Karpas-422 (cell line): ENCODE results near the gene GPATCH2. TPM values are rescaled to one million over a fixed set of nuclear protein-coding genes. Genes with fewer than 3 reads are reported as not detected.

Experiments used
- DNase-seq: peaks from one replicate; pipeline ENCODE4 v3.0.0-alpha.2; 2015
- H2AFZ ChIP-seq: fragments of 200-600 bp; sonication (generic); 2 replicates; pipeline ENCODE4 v1.6.1; 2014; ENCODE audit warnings: antibody characterized with exemption, low read length, mixed read lengths
- H3K27ac ChIP-seq: fragments of 200-600 bp; sonication (generic); 2 replicates; pipeline ENCODE4 v1.5.1; 2014; ENCODE audit warnings: mild to moderate bottlenecking, low read length, moderate library complexity
- H3K27me3 ChIP-seq: fragments of 200-600 bp; sonication (generic); 2 replicates; pipeline ENCODE4 v1.6.1; 2014; ENCODE audit warnings: low read length, mixed read lengths
- H3K36me3 ChIP-seq: fragments of 200-600 bp; sonication (generic); 2 replicates; pipeline ENCODE4 v1.6.1; 2014; ENCODE audit warnings: low read length, mixed read lengths; ENCODE audit not compliant: insufficient read depth
- H3K4me1 ChIP-seq: fragments of 200-600 bp; sonication (generic); 2 replicates; pipeline ENCODE4 v1.6.1; 2014; ENCODE audit warnings: mild to moderate bottlenecking, low read length, mixed read lengths
- H3K4me2 ChIP-seq: fragments of 200-600 bp; sonication (generic); 2 replicates; pipeline ENCODE4 v1.6.1; 2014; ENCODE audit warnings: low read length, low read depth, mild to moderate bottlenecking; ENCODE audit not compliant: poor library complexity, severe bottlenecking
- H3K4me3 ChIP-seq: fragments of 200-600 bp; sonication (generic); 2 replicates; pipeline ENCODE4 v1.5.1; 2014; ENCODE audit warnings: mild to moderate bottlenecking, antibody characterized with exemption, low read length, mixed read lengths
- H3K79me2 ChIP-seq: fragments of 200-600 bp; sonication (generic); 2 replicates; pipeline ENCODE4 v1.6.1; 2014; ENCODE audit warnings: mild to moderate bottlenecking, low read length, mixed read lengths
- H3K9ac ChIP-seq: fragments of 200-600 bp; sonication (generic); 2 replicates; pipeline ENCODE4 v1.6.0; 2014; ENCODE audit warnings: low read length
- H3K9me2 ChIP-seq: fragments of 200-600 bp; sonication (generic), shearing (Covaris generic); replicated peaks from 2 replicates; pipeline ENCODE4 v1.6.0; 2014; ENCODE audit warnings: mild to moderate bottlenecking, low read length, moderate library complexity; ENCODE audit not compliant: insufficient read depth
- H3K9me3 ChIP-seq: fragments of 300-700, 200-600 bp; sonication (generic); 2 replicates; pipeline ENCODE4 v1.6.1; 2014; ENCODE audit warnings: low read length, mixed read lengths
- H4K20me1 ChIP-seq: fragments of 200-600 bp; sonication (generic); 2 replicates; pipeline ENCODE4 v1.6.1; 2014; ENCODE audit warnings: mild to moderate bottlenecking, antibody characterized with exemption, low read length, low read depth; ENCODE audit not compliant: insufficient read depth
- total RNA-seq: library from RNA; depleted of rRNA; stranded (reverse); fragments of >200 nt; shearing (Covaris generic); gene quantifications from 2 replicates; pipeline ENCODE4 v1.2.3, GENCODE V29; 2014; ENCODE audit warnings: low replicate concordance

Gene GPATCH2
- total RNA-seq, 1 experiment from 2014 or later, result 26.8 TPM

DNA sequence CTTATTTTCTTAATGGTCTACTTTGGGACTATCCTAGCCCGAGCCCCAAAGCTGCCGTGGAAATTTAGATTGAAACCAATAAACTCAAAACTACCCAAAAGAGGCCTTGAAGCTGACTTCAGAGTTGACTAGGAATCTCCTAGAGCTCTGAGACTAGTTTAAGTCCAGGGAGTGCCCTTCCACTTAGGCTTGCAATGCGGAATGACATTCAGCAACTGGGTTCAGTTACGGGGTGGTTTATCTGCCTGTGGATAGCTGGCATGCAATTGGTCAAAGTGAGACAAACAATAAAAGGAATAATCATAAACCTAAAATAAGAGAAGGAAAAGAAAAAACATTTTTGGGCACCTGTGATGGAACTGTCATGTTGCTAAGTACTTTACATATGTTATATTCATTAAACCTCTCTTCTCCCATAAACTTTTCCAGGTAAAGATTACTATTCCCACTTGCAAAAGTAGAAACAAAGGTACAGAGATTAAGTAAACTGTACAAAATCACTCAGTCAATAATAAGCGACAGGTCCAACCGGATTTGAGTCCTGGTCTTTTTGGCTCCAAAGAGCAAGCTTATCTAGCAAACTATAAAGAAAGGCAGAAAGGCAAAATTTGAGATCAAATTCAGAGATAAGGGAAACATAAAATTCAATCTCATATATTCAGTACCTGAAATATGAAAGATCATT is 56.5 kb downstream of the GPATCH2 start:
- no peaks in the 10 kb centered on the region for H3K36me3 ChIP-seq
- no peak overlapping the region for H3K27ac ChIP-seq
- H4K20me1 ChIP-seq, result no peaks in the 10 kb centered on the region
- no peak for DNase-seq
- no peak overlapping the region for H2AFZ ChIP-seq
- H3K4me1 ChIP-seq, result peaks cover 2% of the 10 kb centered on the region; the same call in 1 of the 2 replicates
- peaks cover 3% of the 10 kb centered on the region; the same call in 1 of the 2 replicates for H3K79me2 ChIP-seq
- no peaks in the 10 kb centered on the region for H3K9me2 ChIP-seq
- H3K9me3 ChIP-seq, result no peaks in the 10 kb centered on the region
- H3K9ac ChIP-seq, result no peak overlapping the region
- H3K4me2 ChIP-seq, result no peak overlapping the region
- no peak overlapping the region for H3K4me3 ChIP-seq
- no peaks in the 10 kb centered on the region for H3K27me3 ChIP-seq

DNA sequence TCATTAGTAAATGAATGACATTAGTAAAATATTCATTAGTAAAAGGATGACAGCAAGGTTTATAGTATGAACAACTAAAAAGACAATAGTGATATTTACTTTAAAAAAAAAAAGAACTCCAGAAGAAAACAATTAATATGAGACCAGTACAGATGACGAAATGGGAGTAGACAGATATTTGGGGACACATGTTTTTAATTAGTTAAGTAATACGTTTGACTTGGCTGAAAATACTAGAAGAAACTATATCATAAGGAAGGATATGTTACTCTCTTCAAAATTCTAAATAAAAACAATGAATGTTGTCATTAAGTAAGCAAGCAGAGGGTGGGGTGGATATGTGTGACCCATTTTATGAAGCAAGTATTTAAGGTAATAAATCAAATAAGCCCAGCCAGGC is 61.9 kb downstream of the GPATCH2 start:
- DNase-seq, result no peak
- Histone ChIP-seq H3K9me3 (no peaks in the 10 kb centered on the region), H3K4me3 (no peak overlapping the region), H3K27ac (no peak overlapping the region), H3K4me1 (peaks cover 9% of the 10 kb centered on the region; the same call in 1 of the 2 replicates), H4K20me1 (no peaks in the 10 kb centered on the region), H3K4me2 (no peak overlapping the region), H3K79me2 (peaks cover 6% of the 10 kb centered on the region; the same call in 1 of the 2 replicates), H3K9me2 (no peaks in the 10 kb centered on the region), H3K36me3 (no peaks in the 10 kb centered on the region; the same call in 1 of the 2 replicates), H3K27me3 (no peaks in the 10 kb centered on the region), H2AFZ (no peak overlapping the region), H3K9ac (no peak overlapping the region)

DNA sequence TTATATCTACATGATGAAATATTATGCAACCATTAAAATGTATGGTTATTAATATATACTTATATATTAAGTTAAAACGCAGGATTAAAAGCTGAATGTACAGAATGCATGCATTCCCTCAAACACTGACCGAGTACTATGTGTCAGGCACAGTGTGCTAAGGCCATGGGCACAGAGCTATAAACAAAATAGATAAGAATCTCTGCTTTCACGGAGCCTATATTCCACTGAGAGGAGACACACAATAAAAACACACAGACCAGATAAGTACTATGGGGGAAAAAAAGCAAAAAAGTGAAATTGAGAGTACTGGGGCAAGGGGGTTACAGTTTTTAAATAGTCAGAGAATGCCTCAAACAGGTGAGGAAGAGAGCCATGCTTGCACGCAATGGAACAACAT is 62.7 kb downstream of the GPATCH2 start:
- Histone ChIP-seq H3K4me1 (peaks cover 9% of the 10 kb centered on the region; the same call in 1 of the 2 replicates), H4K20me1 (no peaks in the 10 kb centered on the region), H3K36me3 (no peaks in the 10 kb centered on the region; the same call in 1 of the 2 replicates), H2AFZ (no peak overlapping the region), H3K27me3 (no peaks in the 10 kb centered on the region), H3K9ac (no peak overlapping the region), H3K9me2 (no peaks in the 10 kb centered on the region), H3K9me3 (no peaks in the 10 kb centered on the region), H3K4me3 (no peak overlapping the region), H3K79me2 (peaks cover 6% of the 10 kb centered on the region; the same call in 1 of the 2 replicates), H3K4me2 (no peak overlapping the region), H3K27ac (no peak overlapping the region)
- no peak for DNase-seq

DNA sequence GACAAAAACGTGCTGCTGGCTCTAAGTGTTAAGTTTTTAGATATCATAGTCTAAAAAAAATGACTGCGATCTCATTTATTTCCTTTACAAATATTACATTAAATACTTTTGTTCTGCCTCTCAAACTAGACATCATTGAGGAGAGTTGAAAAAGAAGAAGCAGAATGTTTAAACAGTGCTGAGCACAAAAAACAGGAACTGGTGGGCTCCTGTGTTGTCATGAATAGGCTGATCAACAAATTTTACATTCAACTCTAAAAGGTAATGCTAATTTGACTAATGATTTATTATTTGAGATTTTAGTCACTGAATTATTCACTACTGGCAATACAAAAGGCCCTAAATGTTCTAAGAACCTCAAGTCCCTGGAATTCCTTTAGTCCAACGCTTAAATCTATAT is 66.1 kb downstream of the GPATCH2 start:
- H3K79me2 ChIP-seq, result peaks cover 3% of the 10 kb centered on the region; the same call in 1 of the 2 replicates
- H3K4me1 ChIP-seq, result peaks cover 7% of the 10 kb centered on the region; the same call in 1 of the 2 replicates
- no peaks in the 10 kb centered on the region for H3K9me3 ChIP-seq
- H3K9ac ChIP-seq, result no peak overlapping the region
- no peak overlapping the region for H2AFZ ChIP-seq
- H3K27ac ChIP-seq, result no peak overlapping the region
- H3K4me3 ChIP-seq, result no peak overlapping the region
- H3K27me3 ChIP-seq, result no peaks in the 10 kb centered on the region
- no peaks in the 10 kb centered on the region; the same call in 1 of the 2 replicates for H3K36me3 ChIP-seq
- no peak for DNase-seq
- H3K9me2 ChIP-seq, result no peaks in the 10 kb centered on the region
- H3K4me2 ChIP-seq, result no peak overlapping the region
- no peaks in the 10 kb centered on the region for H4K20me1 ChIP-seq

DNA sequence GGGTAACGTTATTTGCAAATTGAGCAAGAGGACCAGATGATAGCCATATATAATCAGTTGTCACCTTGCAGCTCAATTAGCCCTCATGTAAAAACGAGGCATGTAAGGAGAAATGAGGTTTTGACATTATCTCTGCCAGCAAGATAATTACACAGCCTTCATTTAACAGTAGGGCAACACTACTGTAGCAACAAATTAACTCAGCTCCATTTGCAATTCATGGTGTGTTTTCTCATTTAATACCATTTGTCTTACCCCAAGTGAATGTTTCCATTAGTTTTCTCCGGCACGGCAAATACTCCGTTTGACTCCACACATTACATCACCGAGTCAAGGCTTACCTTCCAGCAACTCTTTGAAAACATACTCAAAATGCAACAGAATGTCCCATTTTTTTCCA is 66.7 kb downstream of the GPATCH2 start:
- Histone ChIP-seq H3K36me3 (no peaks in the 10 kb centered on the region; the same call in 1 of the 2 replicates), H3K9me3 (no peaks in the 10 kb centered on the region), H3K27ac (no peak overlapping the region), H4K20me1 (no peaks in the 10 kb centered on the region), H3K79me2 (peaks cover 3% of the 10 kb centered on the region; the same call in 1 of the 2 replicates), H3K9ac (no peak overlapping the region), H3K4me3 (no peak overlapping the region), H3K4me2 (no peak overlapping the region), H3K4me1 (peaks cover 7% of the 10 kb centered on the region; the same call in 1 of the 2 replicates), H3K9me2 (no peaks in the 10 kb centered on the region), H3K27me3 (no peaks in the 10 kb centered on the region), H2AFZ (no peak overlapping the region)
- no peak for DNase-seq

DNA sequence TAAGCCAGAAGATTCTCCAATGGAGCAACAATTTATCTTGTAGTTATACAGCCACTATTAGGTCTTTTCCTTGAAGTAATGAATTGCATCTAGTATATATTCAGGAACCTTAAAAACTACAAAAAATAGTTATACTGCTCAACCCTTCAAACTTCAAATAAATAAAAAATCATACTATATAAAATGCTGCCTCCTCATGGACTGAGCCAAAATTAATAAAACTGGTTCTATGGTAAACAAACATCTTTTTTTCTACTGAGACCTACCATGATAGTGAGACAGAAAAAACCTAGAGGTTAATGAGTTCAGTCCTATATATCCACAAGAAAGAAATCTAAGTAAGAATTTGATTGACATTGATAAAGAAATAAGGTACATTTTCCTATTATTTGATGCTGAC is 67.7 kb downstream of the GPATCH2 start:
- no peaks in the 10 kb centered on the region for H3K9me2 ChIP-seq
- H3K4me3 ChIP-seq, result no peak overlapping the region
- no peaks in the 10 kb centered on the region for H3K27me3 ChIP-seq
- no peak overlapping the region for H3K9ac ChIP-seq
- H3K9me3 ChIP-seq, result no peaks in the 10 kb centered on the region
- no peak for DNase-seq
- no peaks in the 10 kb centered on the region for H4K20me1 ChIP-seq
- peaks cover 3% of the 10 kb centered on the region; the same call in 1 of the 2 replicates for H3K79me2 ChIP-seq
- H2AFZ ChIP-seq, result no peak overlapping the region
- H3K36me3 ChIP-seq, result no peaks in the 10 kb centered on the region; the same call in 1 of the 2 replicates
- H3K4me1 ChIP-seq, result peaks cover 7% of the 10 kb centered on the region; the same call in 1 of the 2 replicates
- no peak overlapping the region for H3K4me2 ChIP-seq
- no peak overlapping the region for H3K27ac ChIP-seq

DNA sequence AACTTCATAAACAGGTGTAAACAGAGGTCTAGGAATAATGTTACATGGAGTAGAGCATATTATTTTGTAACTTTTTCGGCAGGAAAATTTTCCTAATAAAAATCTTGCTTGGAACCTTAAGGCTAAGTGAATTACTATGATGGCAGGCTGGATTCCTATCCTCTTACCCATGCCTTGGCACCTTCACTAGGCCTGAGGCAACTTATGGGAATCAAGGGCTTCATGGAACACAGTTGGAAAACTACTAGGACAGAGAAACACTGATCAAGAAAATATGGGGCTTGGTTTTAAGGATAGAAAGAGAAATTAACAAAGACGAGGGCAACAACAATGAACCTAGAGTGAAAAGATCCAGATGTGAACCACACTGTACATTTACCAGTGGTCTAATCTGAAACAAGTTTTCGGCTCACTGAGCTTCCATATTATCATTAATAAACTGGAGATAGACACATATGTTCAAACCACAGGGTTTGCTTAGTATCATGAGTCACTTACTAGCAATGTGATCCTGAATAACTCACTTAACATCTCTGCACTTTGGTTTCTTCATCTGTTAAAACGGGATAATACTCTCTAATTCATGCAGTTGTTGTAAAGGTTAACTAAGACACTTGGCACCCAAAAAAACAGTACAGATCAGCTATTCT is 68.5 kb downstream of the GPATCH2 start:
- Histone ChIP-seq H4K20me1 (no peaks in the 10 kb centered on the region), H3K27me3 (no peaks in the 10 kb centered on the region), H3K4me1 (peaks cover 7% of the 10 kb centered on the region; the same call in 1 of the 2 replicates), H3K4me2 (no peak overlapping the region), H3K27ac (no peak overlapping the region), H3K79me2 (peaks cover 2% of the 10 kb centered on the region; the same call in 1 of the 2 replicates), H3K4me3 (no peak overlapping the region), H3K9me2 (no peaks in the 10 kb centered on the region), H3K36me3 (no peaks in the 10 kb centered on the region; the same call in 1 of the 2 replicates), H3K9me3 (no peaks in the 10 kb centered on the region), H2AFZ (no peak overlapping the region), H3K9ac (no peak overlapping the region)
- DNase-seq, result no peak

DNA sequence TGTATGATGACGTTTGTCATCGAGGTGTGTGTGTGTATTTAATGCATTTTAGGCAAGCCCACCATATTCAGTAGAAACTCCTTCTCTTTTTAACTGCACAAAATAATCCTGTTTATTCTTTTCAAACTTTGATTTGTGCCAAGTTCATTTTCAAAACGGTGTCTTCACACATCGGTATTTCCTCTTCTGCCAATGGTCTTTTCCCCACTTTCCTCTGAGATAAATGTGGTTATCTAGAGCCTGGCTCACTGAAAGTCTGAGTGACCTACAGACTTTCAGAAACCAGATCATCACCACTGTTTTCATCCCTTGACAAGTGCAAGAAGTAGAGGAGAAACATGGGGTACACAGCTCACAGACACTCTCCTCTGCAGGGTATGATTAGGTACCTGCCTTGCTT is 69.4 kb downstream of the GPATCH2 start:
- DNase-seq, result no peak
- Histone ChIP-seq H3K4me2 (no peak overlapping the region), H3K27ac (no peak overlapping the region), H3K9ac (no peak overlapping the region), H3K27me3 (no peaks in the 10 kb centered on the region), H3K36me3 (no peaks in the 10 kb centered on the region; the same call in 1 of the 2 replicates), H3K4me3 (no peak overlapping the region), H4K20me1 (no peaks in the 10 kb centered on the region), H3K9me3 (no peaks in the 10 kb centered on the region), H3K9me2 (no peaks in the 10 kb centered on the region), H3K4me1 (peaks cover 7% of the 10 kb centered on the region; the same call in 1 of the 2 replicates), H3K79me2 (no peaks in the 10 kb centered on the region), H2AFZ (no peak overlapping the region)
